IMR-90 (cell line): ENCODE measurements around the gene C5AR1. TPM values are rescaled to one million over a fixed set of nuclear protein-coding genes. Genes with fewer than 3 reads are reported as not detected.

Source experiments
- ATAC-seq: fragments of 200-7000 bp; cut with Tn5 transposase; 2 replicates; pipeline ENCODE4 v1.9.1; 2020; ENCODE audit warnings: low read depth, mild to moderate bottlenecking, moderate library complexity
- BruUV-seq: library from RNA; stranded (reverse); fragments of 400-500 nt; replicated peaks from 2 replicates; lab custom pipeline; 2021; lab: Mats Ljungman, UMichigan
- CTCF ChIA-PET: fragments of 300-600 bp; formaldehyde crosslinking; extraction: SDS; loops from one replicate; lab custom pipeline; 2021; ENCODE audit warnings: antibody characterized with exemption; lab: Yijun Ruan, JAX
- POLR2A ChIA-PET: fragments of 300-600 bp; sonication (Branson Sonifier 250); formaldehyde crosslinking; loops from one replicate; lab custom pipeline; 2022; ENCODE audit warnings: antibody characterized with exemption; ENCODE audit not compliant: unreplicated experiment; lab: Charles Lee
- DNase-seq: peaks from one replicate; pipeline ENCODE4 v3.0.0; 2013
- H2AFZ ChIP-seq: replicated peaks from 2 replicates; pipeline ENCODE3; 2013; ENCODE audit warnings: low read length, mild to moderate bottlenecking; ENCODE audit not compliant: poor library complexity
- H2AK5ac ChIP-seq: 2 replicates; pipeline ENCODE4 v1.6.1; 2013; ENCODE audit warnings: low read depth, low read length, inconsistent platforms
- H2AK9ac ChIP-seq: replicated peaks from 2 replicates; pipeline ENCODE3; 2013; ENCODE audit warnings: mild to moderate bottlenecking, low read depth, low read length, moderate library complexity; ENCODE audit not compliant: poor library complexity
- H2BK120ac ChIP-seq: 2 replicates; pipeline ENCODE4 v1.6.1; 2013; ENCODE audit warnings: low read depth, low read length, inconsistent platforms
- H2BK15ac ChIP-seq: 3 replicates; pipeline ENCODE4 v1.6.1; 2013; ENCODE audit warnings: low read depth, low read length, inconsistent platforms
- H2BK20ac ChIP-seq: 2 replicates; pipeline ENCODE4 v1.6.1; 2013; ENCODE audit warnings: low read depth, mild to moderate bottlenecking, inconsistent platforms, low read length, moderate library complexity
- H2BK5ac ChIP-seq: 2 replicates; pipeline ENCODE4 v1.6.1; 2013; ENCODE audit warnings: mild to moderate bottlenecking, low read depth, low read length, inconsistent platforms; ENCODE audit not compliant: poor library complexity, severe bottlenecking
- H3K14ac ChIP-seq: replicated peaks from 2 replicates; pipeline ENCODE4 v1.6.1; 2013; ENCODE audit warnings: low read depth, low read length, inconsistent platforms
- H3K18ac ChIP-seq: 2 replicates; pipeline ENCODE4 v1.6.1; 2013; ENCODE audit warnings: low read depth, low read length, control low read depth
- H3K23ac ChIP-seq: 2 replicates; pipeline ENCODE4 v1.6.1; 2013; ENCODE audit warnings: low read depth, low read length, inconsistent platforms
- H3K27ac ChIP-seq: 2 replicates; pipeline ENCODE4 v1.5.1; 2013; ENCODE audit warnings: mild to moderate bottlenecking, control low read depth, low read length; ENCODE audit not compliant: insufficient read depth
- H3K27me3 ChIP-seq: 2 replicates; pipeline ENCODE4 v1.6.1; 2013; ENCODE audit warnings: low read length; ENCODE audit not compliant: control insufficient read depth, insufficient read depth
- H3K36me3 ChIP-seq: 2 replicates; pipeline ENCODE4 v1.6.1; 2013; ENCODE audit warnings: low read length, mixed read lengths; ENCODE audit not compliant: control insufficient read depth, insufficient read depth
- H3K4ac ChIP-seq: 2 replicates; pipeline ENCODE4 v1.6.1; 2013; ENCODE audit warnings: low read depth, low read length, inconsistent platforms
- H3K4me1 ChIP-seq: 2 replicates; pipeline ENCODE4 v1.6.1; 2013; ENCODE audit warnings: low read length, mixed read lengths; ENCODE audit not compliant: control insufficient read depth, insufficient read depth
- H3K4me2 ChIP-seq: 2 replicates; pipeline ENCODE4 v1.6.1; 2013; ENCODE audit warnings: low read depth, mild to moderate bottlenecking, control low read depth, low read length, moderate library complexity
- H3K4me3 ChIP-seq: 2 replicates; pipeline ENCODE4 v1.5.1; 2013; ENCODE audit warnings: low read depth, mild to moderate bottlenecking, control low read depth, low read length, moderate library complexity; ENCODE audit not compliant: insufficient read depth
- H3K56ac ChIP-seq: 2 replicates; pipeline ENCODE4 v1.6.1; 2013; ENCODE audit warnings: low read length, inconsistent platforms; ENCODE audit not compliant: insufficient read depth; ENCODE audit errors: extremely low read depth
- H3K79me1 ChIP-seq, 2 experiments: 2 replicates each; pipeline ENCODE4 v1.6.1; 2013; ENCODE audit warnings: low read length in 2 of 2, inconsistent platforms in 1 of 2, low read depth in 1 of 2
- H3K9ac ChIP-seq: 2 replicates; pipeline ENCODE4 v1.6.1; 2013; ENCODE audit warnings: low read depth, low read length, control low read depth
- H3K9me1 ChIP-seq: 2 replicates; pipeline ENCODE4 v1.6.1; 2013; ENCODE audit warnings: low read length, inconsistent platforms; ENCODE audit not compliant: insufficient read depth
- H3K9me3 ChIP-seq: 2 replicates; pipeline ENCODE4 v1.6.1; 2013; ENCODE audit warnings: low read length; ENCODE audit not compliant: control insufficient read depth, insufficient read depth
- H4K20me1 ChIP-seq: 2 replicates; pipeline ENCODE4 v1.6.1; 2013; ENCODE audit warnings: low read length, inconsistent platforms; ENCODE audit not compliant: insufficient read depth
- H4K5ac ChIP-seq: 2 replicates; pipeline ENCODE4 v1.6.1; 2013; ENCODE audit warnings: mild to moderate bottlenecking, low read depth, low read length, control low read depth
- H4K8ac ChIP-seq, 2 experiments: 2 replicates each; pipeline ENCODE4 v1.6.1; 2013; ENCODE audit warnings: low read depth in 2 of 2, low read length in 2 of 2, control low read depth in 1 of 2, inconsistent platforms in 1 of 2
- H4K91ac ChIP-seq: 2 replicates; pipeline ENCODE4 v1.6.1; 2013; ENCODE audit warnings: low read depth, low read length, inconsistent platforms; ENCODE audit not compliant: insufficient read depth
- BHLHE40 ChIP-seq: fragments of 150-350 bp; IDR thresholded peaks from 2 replicates; pipeline ENCODE4 v1.6.1; 2016; ENCODE audit warnings: mild to moderate bottlenecking, low read depth, low read length
- CEBPB ChIP-seq: IDR thresholded peaks from 2 replicates; pipeline ENCODE4 v1.6.1; 2012; ENCODE audit warnings: low read depth, low read length, improper control_type of control experiment
- CHD1 ChIP-seq: IDR thresholded peaks from 2 replicates; pipeline ENCODE4 v1.6.1; 2012; ENCODE audit warnings: low read depth, low read length, improper control_type of control experiment
- FOS ChIP-seq: fragments of 150-350 bp; IDR thresholded peaks from 2 replicates; pipeline ENCODE4 v1.6.1; 2016; ENCODE audit warnings: low read depth, low read length
- MAFK ChIP-seq: IDR thresholded peaks from 2 replicates; pipeline ENCODE4 v1.6.1; 2012; ENCODE audit warnings: low read depth, low read length, improper control_type of control experiment
- MAZ ChIP-seq: IDR thresholded peaks from 2 replicates; pipeline ENCODE4 v1.6.1; 2012; ENCODE audit warnings: low read depth, mild to moderate bottlenecking, low read length, improper control_type of control experiment, moderate library complexity, borderline replicate concordance
- MXI1 ChIP-seq: IDR thresholded peaks from 2 replicates; pipeline ENCODE4 v1.6.1; 2012; ENCODE audit warnings: low read depth, mild to moderate bottlenecking, low read length, moderate library complexity, borderline replicate concordance
- POLR2A ChIP-seq: IDR thresholded peaks from 2 replicates; pipeline ENCODE4 v1.6.1; 2012; ENCODE audit warnings: mild to moderate bottlenecking, low read depth, low read length
- RAD21 ChIP-seq: IDR thresholded peaks from 2 replicates; pipeline ENCODE4 v1.6.1; 2012; ENCODE audit warnings: low read length, improper control_type of control experiment
- RCOR1 ChIP-seq: IDR thresholded peaks from 2 replicates; pipeline ENCODE4 v1.6.1; 2012; ENCODE audit warnings: mild to moderate bottlenecking, low read length, improper control_type of control experiment; ENCODE audit not compliant: insufficient replicate concordance
- SMC3 ChIP-seq: fragments of 150-350 bp; IDR thresholded peaks from 2 replicates; pipeline ENCODE4 v1.6.1; 2016; ENCODE audit warnings: low read depth, mild to moderate bottlenecking, antibody characterized with exemption, low read length, moderate library complexity
- WGBS, 2 experiments: methylation state at CpG; one replicate each; pipeline versions ENCODE4 v1.1.5 to v1.1.7; 2013; ENCODE audit warnings: missing lambda C conversion rate in 2 of 2; ENCODE audit not compliant: insufficient read length in 1 of 2; ENCODE audit errors: extremely low coverage in 2 of 2; 5-methylcytosine and 5-hydroxymethylcytosine counted together
- dilution Hi-C: fragments of 300-500 bp; cut with HindIII; formaldehyde crosslinking; loops from one replicate; pipeline ENCODE4 v1.14.3; 2018; ENCODE audit warnings: low sequenced_read_pairs; ENCODE audit not compliant: unreplicated experiment
- in situ Hi-C: fragments of 300-500 bp; cut with MboI; formaldehyde crosslinking; loops from 3 replicates; pipeline ENCODE4 v1.14.3; 2019; ENCODE audit warnings: low sequenced_read_pairs, inconsistent platforms, mixed read lengths
- intact Hi-C: fragments of 100-400 bp; cut with micrococcal nuclease; formaldehyde crosslinking; loops from 2 replicates; pipeline ENCODE4 v1.10.0; 2022
- polyA plus RNA-seq, 3 experiments: library from polyadenylated mRNA; depleted of rRNA; stranded (reverse); fragments of >200 nt; gene quantifications; 2 replicates each; pipeline ENCODE4 v1.2.3, GENCODE V29; 2012; ENCODE audit warnings: low replicate concordance in 1 of 3
- total RNA-seq: library from RNA; depleted of rRNA; stranded (reverse); fragments of >200 nt; gene quantifications from 2 replicates; pipeline ENCODE4 v1.2.3, GENCODE V29; 2012
- TF ChIP-seq, protein P1 (sequence below): fragments of 150-350 bp; IDR thresholded peaks from 2 replicates; pipeline ENCODE4 v1.6.1; 2016; ENCODE audit warnings: low read depth, mild to moderate bottlenecking, low read length, moderate library complexity, borderline replicate concordance
- TF ChIP-seq, protein P2 (sequence below): fragments of 150-350 bp; IDR thresholded peaks from 2 replicates; pipeline ENCODE4 v1.6.1; 2017; ENCODE audit warnings: mild to moderate bottlenecking, antibody characterized with exemption, low read length, low read depth
- TF ChIP-seq, protein P3 (sequence below): conservative IDR thresholded peaks from 2 replicates; pipeline ENCODE4 v1.5.1; 2012; ENCODE audit warnings: mild to moderate bottlenecking, low read depth, low read length, improper control_type of control experiment

The C5AR1 gene
- total and polyA plus RNA-seq, 2 of the 4 experiments (the other 2 are of a cell fraction): under 0.01 to 1.0 TPM

DNA sequence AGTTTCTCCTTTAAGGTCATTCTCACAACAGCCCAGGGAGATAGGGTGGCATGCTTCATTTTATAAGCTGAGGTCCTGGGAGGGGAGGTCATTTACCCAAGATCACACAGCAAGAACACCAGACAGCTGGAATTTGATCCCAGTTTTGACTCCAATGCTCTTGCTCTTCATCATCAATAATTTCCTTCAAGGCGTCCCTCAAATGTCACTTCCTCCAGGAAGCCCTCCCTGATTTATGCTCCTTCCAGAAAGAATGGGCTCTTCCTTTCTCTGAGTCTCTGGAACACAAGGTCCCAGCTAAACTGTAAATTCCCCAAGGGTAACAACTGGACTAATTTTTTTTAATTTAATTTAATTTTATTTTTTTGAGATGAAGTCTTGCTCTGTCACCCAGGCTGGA lies 34.8 kb downstream of the C5AR1 start:
- peaks cover 5% of the 10 kb centered on the region; the same call in 1 of the 2 replicates for H3K27me3 ChIP-seq
- BruUV-seq: no TSS peak
- no peaks in the 10 kb centered on the region for H4K20me1 ChIP-seq
- H4K5ac ChIP-seq: no peak overlapping the region
- no peak overlapping the region for H4K91ac ChIP-seq
- no peak overlapping the region for H3K27ac ChIP-seq
- no peak overlapping the region for H3K23ac ChIP-seq
- no peaks in the 10 kb centered on the region for H3K4me1 ChIP-seq
- DNase-seq (no peak), ATAC-seq (no peak)
- no peak overlapping the region for H2AK9ac ChIP-seq
- no peak overlapping the region for H3K4me2 ChIP-seq
- no peaks in the 10 kb centered on the region for H3K9me3 ChIP-seq
- H2BK15ac ChIP-seq: no peak overlapping the region
- no peak overlapping the region for H3K56ac ChIP-seq
- H2BK20ac ChIP-seq: no peak overlapping the region
- no peak overlapping the region for H3K18ac ChIP-seq
- no peak overlapping the region for H2AK5ac ChIP-seq
- H2BK5ac ChIP-seq: no peak overlapping the region
- peaks cover 2 to 3% of the 10 kb centered on the region in 2 experiments; a peak in 3 of 4 replicates for H3K79me1 ChIP-seq
- dilution Hi-C loops: no loop called here
- no peak overlapping the region for H2BK120ac ChIP-seq
- in situ Hi-C loops: no loop called here
- H3K4ac ChIP-seq: no peak overlapping the region
- no peak overlapping the region for H2AFZ ChIP-seq
- H4K8ac ChIP-seq: no peak overlapping the region
- ChIA-PET POLR2A (no interaction called here), CTCF (no interaction called here)
- H3K14ac ChIP-seq: no peak overlapping the region
- TF ChIP-seq POLR2A: no peak
- TF ChIP-seq CEBPB: no peak
- TF ChIP-seq FOS: no peak
- no peak for TF ChIP-seq RAD21
- TF ChIP-seq RCOR1: no peak
- TF ChIP-seq BHLHE40: no peak
- TF ChIP-seq, protein P1, sequence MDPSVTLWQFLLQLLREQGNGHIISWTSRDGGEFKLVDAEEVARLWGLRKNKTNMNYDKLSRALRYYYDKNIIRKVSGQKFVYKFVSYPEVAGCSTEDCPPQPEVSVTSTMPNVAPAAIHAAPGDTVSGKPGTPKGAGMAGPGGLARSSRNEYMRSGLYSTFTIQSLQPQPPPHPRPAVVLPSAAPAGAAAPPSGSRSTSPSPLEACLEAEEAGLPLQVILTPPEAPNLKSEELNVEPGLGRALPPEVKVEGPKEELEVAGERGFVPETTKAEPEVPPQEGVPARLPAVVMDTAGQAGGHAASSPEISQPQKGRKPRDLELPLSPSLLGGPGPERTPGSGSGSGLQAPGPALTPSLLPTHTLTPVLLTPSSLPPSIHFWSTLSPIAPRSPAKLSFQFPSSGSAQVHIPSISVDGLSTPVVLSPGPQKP: no peak
- no peak for TF ChIP-seq MAFK
- TF ChIP-seq, protein P2, sequence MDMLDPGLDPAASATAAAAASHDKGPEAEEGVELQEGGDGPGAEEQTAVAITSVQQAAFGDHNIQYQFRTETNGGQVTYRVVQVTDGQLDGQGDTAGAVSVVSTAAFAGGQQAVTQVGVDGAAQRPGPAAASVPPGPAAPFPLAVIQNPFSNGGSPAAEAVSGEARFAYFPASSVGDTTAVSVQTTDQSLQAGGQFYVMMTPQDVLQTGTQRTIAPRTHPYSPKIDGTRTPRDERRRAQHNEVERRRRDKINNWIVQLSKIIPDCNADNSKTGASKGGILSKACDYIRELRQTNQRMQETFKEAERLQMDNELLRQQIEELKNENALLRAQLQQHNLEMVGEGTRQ: no peak
- no peak for TF ChIP-seq MAZ
- TF ChIP-seq SMC3: no peak
- no peak for TF ChIP-seq MXI1
- TF ChIP-seq, protein P3, sequence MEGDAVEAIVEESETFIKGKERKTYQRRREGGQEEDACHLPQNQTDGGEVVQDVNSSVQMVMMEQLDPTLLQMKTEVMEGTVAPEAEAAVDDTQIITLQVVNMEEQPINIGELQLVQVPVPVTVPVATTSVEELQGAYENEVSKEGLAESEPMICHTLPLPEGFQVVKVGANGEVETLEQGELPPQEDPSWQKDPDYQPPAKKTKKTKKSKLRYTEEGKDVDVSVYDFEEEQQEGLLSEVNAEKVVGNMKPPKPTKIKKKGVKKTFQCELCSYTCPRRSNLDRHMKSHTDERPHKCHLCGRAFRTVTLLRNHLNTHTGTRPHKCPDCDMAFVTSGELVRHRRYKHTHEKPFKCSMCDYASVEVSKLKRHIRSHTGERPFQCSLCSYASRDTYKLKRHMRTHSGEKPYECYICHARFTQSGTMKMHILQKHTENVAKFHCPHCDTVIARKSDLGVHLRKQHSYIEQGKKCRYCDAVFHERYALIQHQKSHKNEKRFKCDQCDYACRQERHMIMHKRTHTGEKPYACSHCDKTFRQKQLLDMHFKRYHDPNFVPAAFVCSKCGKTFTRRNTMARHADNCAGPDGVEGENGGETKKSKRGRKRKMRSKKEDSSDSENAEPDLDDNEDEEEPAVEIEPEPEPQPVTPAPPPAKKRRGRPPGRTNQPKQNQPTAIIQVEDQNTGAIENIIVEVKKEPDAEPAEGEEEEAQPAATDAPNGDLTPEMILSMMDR: no peak
- no peak for TF ChIP-seq CHD1
- intact Hi-C loops: no loop called here
- H3K9ac ChIP-seq: no peak overlapping the region
- H3K9me1 ChIP-seq: no peaks in the 10 kb centered on the region
- no peaks in the 10 kb centered on the region for H3K36me3 ChIP-seq
- 80% methylated on average over 1 of the region's 1 CpG; no CpG with 5 or more reads in 1 of the 2 experiments for WGBS, 2 experiments
- H3K4me3 ChIP-seq: no peak overlapping the region
